ENCODE data around the gene MAP3K2. TPM values are rescaled to one million over a fixed set of nuclear protein-coding genes. Genes with fewer than 3 reads are reported as not detected.

The MAP3K2 gene
- polyA plus RNA-seq, 3 donors = 16.0 to 86.4 (median 66.3) TPM

DNA sequence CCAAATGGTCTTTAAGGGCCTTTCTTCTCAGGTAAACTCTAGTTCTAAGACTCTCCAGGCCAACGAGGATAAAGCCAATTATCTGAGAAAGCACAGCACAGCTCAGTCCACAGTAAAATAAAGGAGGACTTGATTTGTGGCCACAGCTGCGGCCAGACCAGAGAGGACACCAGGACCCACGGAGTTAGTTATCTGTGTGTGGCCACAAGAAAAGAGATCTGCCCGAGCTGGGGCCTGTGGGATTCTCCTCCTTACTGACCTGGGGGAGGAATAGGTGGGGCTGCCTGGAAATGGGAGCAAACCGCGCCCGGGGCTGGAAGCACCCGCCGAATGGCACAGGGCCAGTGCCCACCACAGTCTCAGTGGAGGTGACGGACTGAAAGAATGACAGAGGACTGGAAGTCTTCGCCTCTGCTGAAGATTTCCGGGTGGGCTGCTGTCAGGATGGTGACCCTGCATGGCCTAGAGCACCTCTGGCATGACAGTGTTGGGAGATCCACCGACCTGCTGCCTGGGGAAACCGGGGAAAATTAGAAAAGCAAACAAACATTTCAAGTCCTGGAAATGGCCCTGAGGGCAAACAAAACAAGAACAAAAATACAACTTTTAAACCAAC is 43.7 kb upstream of the MAP3K2 start:
- H3K79me2 ChIP-seq (ENCODE audit: insufficient read depth, low read length) = no peaks in the 10 kb centered on the region
- no peak overlapping the region for H2AFZ ChIP-seq (ENCODE audit: insufficient read depth, low read depth, low read length, poor library complexity, severe bottlenecking)
- TF ChIP-seq, protein P1, sequence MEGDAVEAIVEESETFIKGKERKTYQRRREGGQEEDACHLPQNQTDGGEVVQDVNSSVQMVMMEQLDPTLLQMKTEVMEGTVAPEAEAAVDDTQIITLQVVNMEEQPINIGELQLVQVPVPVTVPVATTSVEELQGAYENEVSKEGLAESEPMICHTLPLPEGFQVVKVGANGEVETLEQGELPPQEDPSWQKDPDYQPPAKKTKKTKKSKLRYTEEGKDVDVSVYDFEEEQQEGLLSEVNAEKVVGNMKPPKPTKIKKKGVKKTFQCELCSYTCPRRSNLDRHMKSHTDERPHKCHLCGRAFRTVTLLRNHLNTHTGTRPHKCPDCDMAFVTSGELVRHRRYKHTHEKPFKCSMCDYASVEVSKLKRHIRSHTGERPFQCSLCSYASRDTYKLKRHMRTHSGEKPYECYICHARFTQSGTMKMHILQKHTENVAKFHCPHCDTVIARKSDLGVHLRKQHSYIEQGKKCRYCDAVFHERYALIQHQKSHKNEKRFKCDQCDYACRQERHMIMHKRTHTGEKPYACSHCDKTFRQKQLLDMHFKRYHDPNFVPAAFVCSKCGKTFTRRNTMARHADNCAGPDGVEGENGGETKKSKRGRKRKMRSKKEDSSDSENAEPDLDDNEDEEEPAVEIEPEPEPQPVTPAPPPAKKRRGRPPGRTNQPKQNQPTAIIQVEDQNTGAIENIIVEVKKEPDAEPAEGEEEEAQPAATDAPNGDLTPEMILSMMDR (IDR thresholded peaks at IDR 0.05) = no peak
- H3K27me3 ChIP-seq (ENCODE audit: control insufficient read depth in 2 of 2, insufficient read depth in 2 of 2, low read length in 2 of 2) = no peaks in the 10 kb centered on the region
- H3K4me3 Mint-ChIP-seq = no peak overlapping the region
- H3K4me1 ChIP-seq (ENCODE audit: control insufficient read depth in 1 of 2, insufficient read depth in 2 of 2, low read length in 2 of 2) = no peaks in the 10 kb centered on the region
- no peak overlapping the region for H3K4me3 ChIP-seq (replicated peaks in 1 of 3; ENCODE audit: low read depth in 2 of 3, low read length in 3 of 3)
- no peaks in the 10 kb centered on the region for H3K9me3 Mint-ChIP-seq
- H3K4me1 Mint-ChIP-seq = no peaks in the 10 kb centered on the region
- H3K36me3 ChIP-seq (replicated peaks in 1 of 2; ENCODE audit: control insufficient read depth in 1 of 2, insufficient read depth in 2 of 2, low read length in 2 of 2) = no peaks in the 10 kb centered on the region
- H3K9ac ChIP-seq (ENCODE audit: insufficient read depth, low read length, poor library complexity, severe bottlenecking) = no peak overlapping the region
- H4K20me1 ChIP-seq (ENCODE audit: insufficient read depth, low read length) = no peaks in the 10 kb centered on the region
- H3K9me3 ChIP-seq (replicated peaks in 1 of 2; ENCODE audit: control insufficient read depth in 1 of 2, insufficient read depth in 1 of 2, low read length in 2 of 2) = no peaks in the 10 kb centered on the region
- no peak overlapping the region for H3K27ac ChIP-seq (ENCODE audit: low read depth in 1 of 2, low read length in 2 of 2)
- DNase-seq = no peak
- H3K36me3 Mint-ChIP-seq = no peaks in the 10 kb centered on the region
- no peak overlapping the region for H3K27ac Mint-ChIP-seq
- intact Hi-C loops (cut with micrococcal nuclease) = no loop called here
- WGBS (ENCODE audit: insufficient coverage) = 89% methylated on average over 13 of the region's 14 CpGs
- peaks cover 0 to 3% (median 3%) of the 10 kb centered on the region in 3 donors for H3K27me3 Mint-ChIP-seq (ENCODE audit: low read depth in 3 of 3)
- no peak overlapping the region for H3K4me2 ChIP-seq (replicated peaks; ENCODE audit: extremely low read depth, low read length, poor library complexity, severe bottlenecking)

- H3K4me2 ChIP-seq (replicated peaks; ENCODE audit: extremely low read depth, low read length, poor library complexity, severe bottlenecking) = no peak overlapping the region
- H3K4me3 Mint-ChIP-seq = no peak overlapping the region
- H3K27me3 Mint-ChIP-seq (ENCODE audit: low read depth in 3 of 3) = peaks cover 0 to 3% (median 0%) of the 10 kb centered on the region in 3 donors
- no peaks in the 10 kb centered on the region for H3K4me1 Mint-ChIP-seq
- no peaks in the 10 kb centered on the region for H3K27me3 ChIP-seq (ENCODE audit: control insufficient read depth in 2 of 2, insufficient read depth in 2 of 2, low read length in 2 of 2)
- no peaks in the 10 kb centered on the region for H3K36me3 ChIP-seq (replicated peaks in 1 of 2; ENCODE audit: control insufficient read depth in 1 of 2, insufficient read depth in 2 of 2, low read length in 2 of 2)
- no peaks in the 10 kb centered on the region for H3K9me3 Mint-ChIP-seq
- 90% methylated on average over 4 of the region's 7 CpGs for WGBS (ENCODE audit: insufficient coverage)
- DNase-seq = no peak
- intact Hi-C loops (cut with micrococcal nuclease) = loop anchor here (5.0 to 10.0 kb wide), 3 partner anchors 47 to 95 kb away; partner anchors contain the start of gene IWS1 (in 1 of the 2)
- no peaks in the 10 kb centered on the region for H3K36me3 Mint-ChIP-seq
- no peaks in the 10 kb centered on the region for H3K4me1 ChIP-seq (ENCODE audit: control insufficient read depth in 1 of 2, insufficient read depth in 2 of 2, low read length in 2 of 2)
- no peak overlapping the region for H3K9ac ChIP-seq (ENCODE audit: insufficient read depth, low read length, poor library complexity, severe bottlenecking)
- no peaks in the 10 kb centered on the region for H4K20me1 ChIP-seq (ENCODE audit: insufficient read depth, low read length)
- H3K79me2 ChIP-seq (ENCODE audit: insufficient read depth, low read length) = no peaks in the 10 kb centered on the region
- no peaks in the 10 kb centered on the region for H3K9me3 ChIP-seq (replicated peaks in 1 of 2; ENCODE audit: control insufficient read depth in 1 of 2, insufficient read depth in 1 of 2, low read length in 2 of 2)
- no peak overlapping the region for H3K27ac ChIP-seq (ENCODE audit: low read depth in 1 of 2, low read length in 2 of 2)
- H3K27ac Mint-ChIP-seq = no peak overlapping the region
- TF ChIP-seq, protein P1 (IDR thresholded peaks at IDR 0.05) = no peak
- no peak overlapping the region for H2AFZ ChIP-seq (ENCODE audit: insufficient read depth, low read depth, low read length, poor library complexity, severe bottlenecking)
- no peak overlapping the region for H3K4me3 ChIP-seq (replicated peaks in 1 of 3; ENCODE audit: low read depth in 2 of 3, low read length in 3 of 3)
Measured at GRCh38 chr2:127429844-127430425, 42.2 kb upstream of the MAP3K2 start.

All from CD14-positive monocyte (primary cell).